Putamen (tissue), 1 donor: Measurements from ENCODE around the gene STXBP2.

Experiments used
- DNase-seq: peaks from one replicate; pipeline ENCODE4 v3.0.0-alpha.2; 2016; ENCODE audit warnings: low spot score

The STXBP2 gene

DNA sequence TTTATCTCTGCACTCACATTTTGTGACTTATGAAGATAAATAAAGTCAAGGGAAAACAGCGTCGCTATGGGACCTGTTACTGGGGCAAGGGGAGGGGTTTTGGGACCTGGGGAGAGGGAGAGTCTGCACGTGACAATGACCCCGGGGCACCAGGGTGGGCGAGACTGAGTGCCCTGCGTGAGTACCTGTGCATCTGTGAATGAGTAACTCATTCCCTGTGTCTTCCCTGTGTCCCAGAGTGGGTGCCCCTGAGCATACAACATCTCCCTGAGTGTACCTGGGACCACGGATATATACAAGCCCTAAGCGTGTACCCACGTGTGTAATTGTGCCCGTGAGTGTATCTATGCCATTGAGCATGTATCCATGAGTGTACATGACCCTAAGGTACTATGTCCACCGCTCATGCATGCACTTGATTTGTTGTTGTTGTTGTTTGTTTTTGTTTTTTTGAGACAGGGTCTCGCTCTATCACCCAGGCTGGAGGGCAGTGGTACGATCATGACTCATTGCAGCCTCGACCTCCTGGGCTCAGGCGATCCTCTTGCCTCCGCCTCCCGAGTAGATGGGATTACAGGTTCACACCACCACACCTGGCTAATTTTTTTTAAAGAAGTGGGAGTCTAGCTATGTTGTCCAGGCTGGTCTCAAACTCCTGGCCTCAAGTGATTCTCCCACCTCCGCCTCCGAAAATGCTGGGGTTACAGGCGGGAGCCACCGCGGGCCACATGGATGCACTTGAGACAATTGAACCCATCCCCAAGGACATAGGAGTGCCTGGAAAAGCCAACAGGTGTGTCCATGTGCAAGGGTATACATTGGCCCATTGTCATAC lies 43.1 kb downstream of the STXBP2 start:
- DNase-seq, result no peak

DNA sequence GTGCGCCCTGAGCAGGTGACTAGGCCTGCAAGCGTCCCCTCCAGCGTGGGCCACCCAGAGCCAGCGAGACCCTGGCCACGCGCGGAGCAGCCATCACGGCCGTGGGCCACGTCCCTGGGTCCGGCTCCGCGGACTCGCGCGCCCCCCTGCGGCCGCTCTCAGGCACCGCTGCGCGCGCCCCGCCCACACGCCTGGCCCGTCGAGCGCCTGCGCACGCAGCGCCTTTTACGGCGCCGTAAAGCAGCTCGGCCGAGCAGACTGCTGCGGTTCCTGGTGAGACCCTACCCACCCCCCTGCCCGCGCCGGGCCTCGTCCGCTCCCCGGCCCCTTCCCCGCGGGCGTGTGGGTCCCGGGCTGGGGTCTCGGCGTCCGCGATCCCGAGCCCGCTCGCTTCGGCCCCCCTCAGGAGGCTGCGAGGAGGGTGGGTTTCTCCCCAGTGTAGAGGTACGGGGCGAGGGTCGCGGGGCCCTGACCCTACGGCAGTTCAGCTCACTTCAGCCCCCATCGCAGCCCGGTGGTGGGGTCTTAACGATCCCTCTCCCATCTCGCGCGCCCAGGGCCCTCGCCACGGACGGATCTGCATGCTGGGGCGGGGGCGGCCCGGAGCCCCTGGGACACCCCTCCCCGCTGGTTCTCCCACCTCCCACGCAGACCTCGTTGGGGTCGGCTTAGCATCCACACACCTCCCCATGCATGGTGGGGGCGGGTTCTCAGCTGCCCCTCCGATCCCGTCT lies 43.9 kb downstream of the STXBP2 start, which contains the start of gene TRAPPC5:
TSS of gene TRAPPC5 (plus strand) at position 228 of the 734 bp plus-strand sequence. CDS start 1,421 bp downstream, outside the sequence.
- peak; percentile 81 for DNase-seq

DNA sequence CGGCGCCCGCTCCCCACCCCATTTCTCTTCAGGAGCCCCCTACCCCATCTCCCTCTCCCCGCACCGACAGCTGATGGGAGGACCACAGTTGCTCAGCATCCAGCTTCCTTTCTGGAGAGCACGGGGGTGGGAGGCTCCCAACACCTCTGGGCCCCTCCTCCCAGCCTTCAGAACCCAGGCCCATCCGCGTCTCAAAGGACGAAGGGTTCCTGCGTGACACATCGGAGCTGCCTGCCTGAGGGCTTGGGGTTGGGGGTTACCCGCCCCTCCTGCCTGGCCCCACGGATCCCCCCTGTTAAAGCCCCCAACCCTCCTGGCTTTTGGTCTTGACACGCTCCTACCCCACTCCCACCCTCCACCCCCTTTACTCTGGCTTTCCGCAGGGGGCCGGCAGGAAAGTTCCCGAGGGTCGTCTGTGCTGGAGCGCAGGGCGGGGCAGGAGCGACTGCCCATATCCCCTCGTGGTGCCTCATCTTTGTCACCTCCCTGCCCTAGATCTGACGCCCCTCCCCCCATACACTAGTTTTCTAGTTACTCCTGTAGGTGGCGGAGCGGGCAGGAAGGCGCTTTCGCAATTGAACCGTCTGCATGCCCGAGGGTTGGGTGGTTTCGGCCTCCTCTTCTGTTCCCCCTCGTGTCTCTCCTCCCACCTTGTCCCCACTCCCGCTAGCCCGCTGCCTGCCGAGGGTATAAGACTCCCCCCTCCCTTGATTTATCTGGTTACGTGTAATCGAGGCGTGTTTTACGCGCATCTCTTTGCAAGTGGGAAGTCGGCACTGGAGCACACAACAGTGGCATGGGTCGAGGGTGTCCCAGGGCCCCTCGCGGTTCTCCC lies 44.6 kb downstream of the STXBP2 start:
- DNase-seq, result peak; percentile 70

DNA sequence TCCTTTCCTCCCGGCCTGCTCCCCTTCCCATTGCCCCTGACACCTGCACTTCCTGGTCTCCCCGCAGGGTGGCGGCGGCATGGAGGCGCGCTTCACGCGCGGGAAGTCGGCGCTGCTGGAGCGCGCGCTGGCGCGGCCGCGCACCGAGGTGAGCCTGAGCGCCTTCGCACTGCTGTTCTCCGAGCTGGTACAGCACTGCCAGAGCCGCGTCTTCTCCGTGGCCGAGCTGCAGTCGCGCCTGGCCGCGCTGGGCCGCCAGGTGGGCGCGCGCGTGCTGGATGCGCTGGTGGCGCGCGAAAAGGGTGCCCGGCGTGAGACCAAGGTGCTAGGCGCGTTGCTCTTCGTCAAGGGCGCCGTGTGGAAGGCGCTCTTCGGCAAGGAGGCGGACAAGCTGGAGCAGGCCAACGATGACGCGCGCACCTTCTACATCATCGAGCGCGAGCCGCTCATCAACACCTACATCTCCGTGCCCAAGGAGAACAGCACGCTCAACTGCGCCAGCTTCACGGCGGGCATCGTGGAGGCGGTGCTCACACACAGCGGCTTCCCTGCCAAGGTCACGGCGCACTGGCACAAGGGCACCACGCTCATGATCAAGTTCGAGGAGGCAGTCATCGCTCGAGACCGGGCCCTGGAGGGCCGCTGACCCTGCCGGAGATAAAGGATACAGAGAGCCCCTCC lies 45.4 kb downstream of the STXBP2 start:
- DNase-seq, result peak; percentile 22

DNA sequence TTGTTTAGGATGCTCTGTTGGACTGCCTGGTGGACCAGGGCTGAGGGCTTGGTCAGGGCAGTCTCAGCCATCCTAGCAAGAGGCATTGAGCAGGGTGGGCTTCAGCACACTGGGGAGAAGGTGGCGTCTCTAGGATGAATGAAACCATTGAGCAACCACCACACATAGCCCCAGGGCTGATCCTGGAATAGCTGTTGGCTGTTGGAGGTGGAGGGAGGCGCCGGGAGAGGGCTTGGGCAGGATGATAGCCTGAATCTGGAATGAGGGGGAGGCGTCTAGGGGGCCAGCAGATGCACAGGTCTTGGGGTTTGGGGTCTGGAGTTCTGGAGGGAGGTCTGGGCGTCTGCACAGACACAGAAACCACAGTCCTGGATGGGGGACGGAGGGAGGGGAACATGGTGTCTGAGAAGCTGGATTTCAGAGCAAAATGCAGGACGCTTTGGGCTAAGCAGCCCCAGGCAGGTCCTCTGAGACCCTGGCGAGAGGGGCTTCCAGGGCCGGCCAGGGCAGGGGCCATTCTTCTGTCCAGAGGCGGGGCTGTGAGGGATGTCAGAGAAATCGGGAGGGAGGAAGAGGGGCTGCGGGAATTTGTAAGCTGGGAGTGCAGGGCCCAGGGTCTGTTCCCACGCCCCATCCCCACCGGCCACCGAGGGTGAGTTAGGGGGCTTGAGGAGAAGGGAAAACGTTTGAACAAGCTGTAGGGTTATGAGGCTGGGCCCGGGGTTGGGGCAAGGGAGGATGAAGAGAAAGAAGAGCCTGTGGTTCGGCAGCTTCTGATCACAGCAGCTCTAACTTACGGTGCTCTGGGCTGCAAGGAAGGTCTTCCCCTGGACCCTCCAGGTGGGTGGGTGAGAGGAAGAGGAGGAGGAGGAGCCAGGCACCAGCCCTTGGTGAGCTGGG lies 48.9 kb downstream of the STXBP2 start:
- no peak for DNase-seq

DNA sequence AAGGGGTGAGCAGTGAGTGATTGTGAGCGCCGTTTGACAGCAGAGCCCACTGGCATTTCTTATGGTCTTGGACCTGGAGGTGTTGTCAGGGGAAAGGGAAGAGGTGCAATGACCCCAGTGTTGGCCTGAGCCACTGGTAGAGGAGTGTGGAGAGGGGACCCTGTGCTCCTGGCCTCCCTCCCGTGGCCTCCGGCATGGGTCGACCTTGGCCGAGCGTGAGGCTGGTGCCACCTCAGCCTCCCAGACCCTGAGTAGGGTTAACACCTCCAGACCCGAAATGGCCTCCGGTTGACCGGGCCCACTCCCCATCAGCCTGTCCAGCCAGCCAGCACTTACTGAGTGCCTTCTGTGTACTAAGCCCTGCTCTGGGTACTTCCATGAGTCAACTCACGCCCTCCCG lies 50.3 kb downstream of the STXBP2 start:
- DNase-seq, result no peak

DNA sequence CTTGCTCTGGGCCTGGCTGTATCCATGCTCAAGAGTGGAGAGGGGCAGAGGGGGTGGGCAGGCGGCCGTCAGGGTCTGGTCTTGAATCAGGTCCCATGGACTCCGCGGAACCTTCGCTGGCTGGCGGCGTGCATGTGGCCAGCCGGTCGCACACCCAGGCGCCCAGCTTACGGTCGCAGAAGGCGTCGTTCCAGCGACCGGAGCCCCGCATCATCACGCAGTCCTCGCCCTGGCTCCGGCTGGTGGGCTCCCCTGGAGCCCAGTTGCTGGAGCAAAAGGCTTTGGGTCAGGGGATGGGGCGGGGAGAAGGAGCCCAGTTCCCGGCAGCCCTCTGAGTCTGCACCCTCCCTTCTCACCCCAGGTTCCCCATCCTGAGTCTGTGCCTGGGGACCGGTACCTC lies 52.3 kb downstream of the STXBP2 start:
- DNase-seq, result no peak

DNA sequence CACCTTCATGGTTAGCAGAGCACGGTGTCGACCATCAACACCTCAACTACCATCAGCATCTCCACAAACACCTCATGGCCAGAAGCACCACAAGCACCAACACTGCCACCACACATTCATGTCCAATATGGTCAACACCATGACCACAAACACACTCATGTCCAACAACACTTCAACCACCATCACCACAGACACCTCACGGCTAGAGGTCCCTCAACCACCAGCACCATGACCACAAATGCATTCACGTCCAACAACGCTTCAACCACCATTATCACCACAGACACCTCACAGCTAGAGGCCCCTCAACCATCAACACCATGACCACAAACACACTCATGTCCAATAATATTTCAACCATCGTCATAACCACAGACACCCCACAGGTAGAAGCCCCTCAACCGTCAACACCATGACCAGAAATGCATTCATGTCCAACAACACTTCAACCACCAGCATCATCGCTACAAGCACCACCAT lies 53.9 kb downstream of the STXBP2 start:
- no peak for DNase-seq

DNA sequence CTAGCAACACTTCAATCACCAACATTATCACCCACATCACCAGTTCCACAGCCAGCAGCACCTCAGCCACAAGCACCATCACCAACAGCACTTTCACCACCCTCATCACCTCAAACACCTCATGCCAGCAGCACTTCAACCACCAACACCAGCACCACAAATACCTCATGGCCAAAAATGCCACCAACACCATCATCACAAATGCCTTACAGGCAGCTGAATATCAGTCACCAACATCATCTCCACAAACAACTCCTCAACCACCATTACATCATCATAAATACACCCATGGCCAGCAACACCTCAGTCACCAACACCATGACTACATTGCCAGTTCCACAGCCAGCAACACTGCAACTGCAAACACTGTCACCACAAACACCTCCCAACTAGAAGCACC lies 54.6 kb downstream of the STXBP2 start:
- DNase-seq, result no peak

DNA sequence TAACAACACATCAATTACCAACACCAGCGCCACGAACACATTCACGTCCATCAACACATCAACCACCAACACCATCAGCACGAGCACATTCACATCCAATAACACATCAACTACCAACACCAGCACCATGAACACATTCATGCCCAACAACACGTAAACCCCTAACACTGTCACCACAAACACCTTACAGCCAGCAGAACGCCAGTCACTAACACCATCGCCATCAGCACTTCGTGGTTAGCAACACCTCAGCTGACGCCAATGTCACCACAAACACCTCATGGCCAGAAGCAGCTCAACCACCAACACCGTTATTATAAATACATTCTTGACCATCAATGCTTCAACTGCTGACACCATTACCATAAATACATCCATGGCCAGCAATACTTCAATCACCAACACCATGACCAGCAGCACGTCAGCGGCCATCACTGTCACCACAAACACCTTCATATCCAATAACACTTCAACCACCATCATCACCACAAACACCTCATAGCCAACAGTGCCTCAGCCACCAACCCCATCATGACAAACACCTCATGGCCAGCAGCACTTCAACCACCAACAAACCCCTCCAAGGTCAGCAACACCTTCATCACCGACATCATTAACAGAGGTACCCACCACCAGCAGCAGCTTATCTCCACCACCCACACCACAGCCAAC lies 55.6 kb downstream of the STXBP2 start:
- no peak for DNase-seq

DNA sequence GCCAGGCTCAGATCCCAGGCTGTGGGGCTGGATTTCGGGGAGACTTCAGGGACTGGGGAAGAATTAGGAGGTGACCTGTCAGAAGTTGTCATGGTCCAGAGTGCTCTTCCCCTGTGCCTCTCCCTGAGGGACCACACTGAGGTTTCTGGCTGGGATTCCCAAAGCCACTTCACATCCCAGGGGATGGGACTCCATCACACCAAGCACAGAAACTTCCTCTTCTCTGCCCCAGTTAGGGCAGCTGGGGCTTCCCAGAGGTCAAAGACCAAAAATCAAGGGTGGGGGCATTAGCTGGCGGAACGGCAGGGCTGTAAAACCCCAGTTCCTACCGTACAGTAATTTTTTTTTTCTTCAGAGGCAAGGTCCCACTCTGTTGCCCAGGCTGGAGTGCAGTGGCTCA lies 57.6 kb downstream of the STXBP2 start:
- no peak for DNase-seq
